CMK (cell line): Measurements from ENCODE around the gene DOCK9.

Source experiments
- DNase-seq: peaks from one replicate; pipeline ENCODE4 v3.0.0-alpha.2; 2010; ENCODE audit warnings: low read depth

Gene DOCK9

GRCh38 chr13:98945863-98946605 lies 31.8 kb downstream of the DOCK9 start:
- DNase-seq, result no peak

DNA sequence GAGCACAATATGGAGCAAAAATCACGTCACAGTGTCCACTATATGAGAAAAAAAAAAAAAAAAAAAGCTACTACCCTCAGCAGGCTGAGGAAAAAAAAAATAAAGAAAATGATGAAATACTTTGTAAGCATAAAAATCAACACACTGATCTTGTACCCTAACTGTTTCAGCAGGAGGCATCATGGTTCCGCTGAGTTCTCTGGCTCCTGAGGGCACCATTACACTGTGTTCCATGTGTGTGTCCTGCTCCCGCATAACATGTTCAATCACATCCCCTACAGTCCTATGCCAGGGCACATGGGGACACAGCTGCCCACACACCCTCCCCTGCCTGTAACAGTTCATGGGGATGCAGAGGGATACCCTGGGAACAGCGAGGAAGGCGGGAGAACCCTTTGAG lies 33.5 kb downstream of the DOCK9 start:
- DNase-seq, result no peak

- no peak for DNase-seq
Observed at GRCh38 chr13:98942997-98943396, 34.9 kb downstream of the DOCK9 start.

DNA sequence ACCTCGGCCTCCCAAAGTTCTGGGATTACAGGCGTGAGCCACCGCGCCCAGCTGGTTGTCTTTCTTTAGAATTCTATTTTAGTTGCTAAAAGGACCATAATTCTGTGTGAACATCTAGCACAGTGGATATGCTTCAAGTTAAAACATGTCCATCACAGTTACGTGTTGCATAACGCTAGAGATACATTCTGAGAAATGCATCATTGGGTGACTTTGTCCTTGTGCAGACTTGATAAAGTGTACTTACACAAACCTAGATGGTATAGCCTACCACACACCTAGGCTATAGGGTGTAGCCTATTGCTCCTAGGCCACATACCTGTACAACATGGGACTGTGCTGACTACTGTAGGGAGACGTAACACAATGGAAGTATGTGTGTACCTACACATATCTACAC lies 35.4 kb downstream of the DOCK9 start:
- DNase-seq, result no peak

GRCh38 chr13:98941536-98941935 lies 36.3 kb downstream of the DOCK9 start:
- no peak for DNase-seq

GRCh38 chr13:98941126-98941525 lies 36.7 kb downstream of the DOCK9 start:
- DNase-seq, result no peak

- no peak for DNase-seq
Observed at GRCh38 chr13:98940325-98941001, 37.4 kb downstream of the DOCK9 start.

- no peak for DNase-seq
Observed at GRCh38 chr13:98939660-98940191, 38.1 kb downstream of the DOCK9 start.

DNA sequence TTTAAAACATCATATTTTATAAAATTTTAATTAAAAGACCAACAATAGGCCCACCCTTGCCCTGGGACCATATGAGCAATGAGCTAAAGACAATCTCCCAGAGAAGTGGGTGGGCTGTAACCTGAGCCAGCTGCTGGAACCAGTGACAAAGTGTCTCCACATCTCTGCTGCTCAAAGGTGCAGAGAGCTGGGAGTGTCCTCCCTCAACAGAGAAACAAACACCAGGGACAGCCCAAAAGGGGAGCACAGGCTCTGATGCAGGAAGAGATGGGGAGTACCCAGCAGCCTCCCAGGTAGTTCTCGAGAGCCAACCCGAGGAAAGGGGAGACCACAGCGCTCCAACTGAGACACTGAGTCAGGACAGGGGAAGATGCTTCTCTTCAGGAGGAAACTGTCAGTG lies 39.1 kb downstream of the DOCK9 start:
- DNase-seq, result no peak

DNA sequence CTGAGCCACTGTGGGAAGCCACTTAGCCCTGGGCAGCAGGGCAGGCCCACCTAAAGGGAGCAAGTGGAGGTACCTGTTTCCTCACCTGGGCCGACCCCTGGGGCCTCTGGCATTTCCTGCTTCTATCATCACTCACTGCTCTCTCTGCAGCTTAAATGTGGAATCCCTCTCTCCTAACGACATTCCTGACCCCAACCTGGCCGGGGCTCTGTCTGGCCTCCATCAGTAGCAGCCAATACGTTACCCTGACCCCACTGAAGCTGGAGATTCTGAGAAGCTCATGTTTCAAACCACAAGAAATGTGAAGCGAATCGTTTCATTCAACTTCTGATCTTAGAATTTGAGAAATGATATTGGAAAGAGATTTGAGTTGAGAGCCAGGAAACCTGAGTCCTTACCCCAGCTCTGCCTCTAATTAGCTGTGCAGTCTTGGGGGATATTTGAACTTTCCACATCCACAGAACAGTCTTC lies 39.9 kb downstream of the DOCK9 start:
- DNase-seq, result no peak

GRCh38 chr13:98934243-98934642 lies 43.6 kb downstream of the DOCK9 start:
- DNase-seq, result no peak

DNA sequence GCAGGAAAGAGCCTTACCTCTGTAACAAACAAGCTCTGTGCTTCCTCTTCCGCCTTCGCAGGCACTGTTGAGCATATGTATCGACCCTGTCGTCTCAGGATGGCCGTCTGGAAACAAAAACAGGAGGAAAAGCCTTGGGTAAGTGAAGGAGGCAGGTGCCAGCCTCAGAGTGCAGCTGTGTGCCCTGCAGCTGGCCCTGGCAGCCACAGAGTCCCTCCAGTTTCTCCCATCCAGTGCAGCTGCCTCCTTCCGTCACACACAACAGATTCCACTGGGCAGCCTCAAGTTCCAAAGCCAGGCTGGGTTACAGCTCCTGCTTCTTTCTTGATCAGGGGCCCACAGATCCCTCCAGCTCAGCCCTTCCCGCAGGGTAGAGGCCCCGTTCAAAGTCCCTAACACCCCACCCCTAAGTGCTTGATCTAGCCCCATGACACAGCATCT lies 47.7 kb downstream of the DOCK9 start:
- no peak for DNase-seq

- DNase-seq, result no peak
Observed at GRCh38 chr13:98927951-98928927, 49.6 kb downstream of the DOCK9 start.

DNA sequence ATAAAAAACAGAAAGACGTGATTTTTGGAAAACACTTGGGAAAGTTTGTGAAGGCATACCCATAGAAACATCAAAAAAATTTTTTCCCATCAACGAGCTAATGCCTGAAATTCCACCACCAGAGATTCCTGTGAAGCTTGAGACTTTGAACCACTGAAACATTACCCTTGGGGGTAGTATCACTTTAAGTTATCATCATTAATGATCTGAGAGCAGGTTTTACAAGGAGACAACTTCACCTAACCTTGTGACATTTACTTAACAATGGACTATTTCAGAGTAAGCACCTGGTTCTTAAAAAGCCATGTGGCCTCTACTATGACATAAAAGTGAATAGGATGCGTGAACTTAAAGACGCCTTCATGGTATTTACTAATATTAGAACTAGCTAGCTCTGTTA lies 51.9 kb downstream of the DOCK9 start:
- no peak for DNase-seq

DNA sequence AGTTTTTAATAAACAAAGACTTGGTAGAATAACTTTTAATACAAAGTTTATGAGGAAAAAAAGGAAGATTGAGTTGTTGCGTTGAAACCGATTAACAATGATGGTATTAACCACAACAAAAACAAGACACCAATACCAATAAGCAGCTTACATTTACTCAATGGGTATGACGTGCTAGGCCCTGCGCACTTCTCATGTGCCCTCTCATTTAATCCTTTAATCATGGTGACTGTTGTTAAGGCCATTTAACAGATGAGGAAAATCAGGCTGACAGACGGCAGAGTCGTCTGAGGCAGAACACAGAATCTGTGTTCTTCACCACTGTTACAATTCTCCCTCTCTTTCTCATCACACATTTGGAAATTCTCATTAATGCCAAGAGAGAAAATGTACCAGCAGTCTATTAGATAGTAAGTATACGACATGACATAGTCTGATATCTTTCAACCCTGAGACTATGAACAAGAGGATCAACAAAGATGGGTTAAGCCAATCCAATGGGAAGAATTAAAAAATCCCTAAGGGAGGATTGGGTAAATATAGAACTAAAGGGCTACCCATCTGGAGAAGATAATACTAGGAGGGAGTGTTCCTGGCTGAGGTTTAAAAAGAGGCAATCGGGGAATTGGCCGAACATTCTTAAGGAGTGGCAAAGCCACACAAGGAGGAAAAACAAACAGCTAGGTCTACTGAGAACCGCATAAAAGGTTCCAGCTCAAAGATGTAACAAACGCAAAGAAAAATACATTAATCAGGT lies 54.0 kb downstream of the DOCK9 start:
- DNase-seq, result no peak

- no peak for DNase-seq
Observed at GRCh38 chr13:98922306-98922705, 55.6 kb downstream of the DOCK9 start.

GRCh38 chr13:98921786-98922185 lies 56.1 kb downstream of the DOCK9 start:
- no peak for DNase-seq

DNA sequence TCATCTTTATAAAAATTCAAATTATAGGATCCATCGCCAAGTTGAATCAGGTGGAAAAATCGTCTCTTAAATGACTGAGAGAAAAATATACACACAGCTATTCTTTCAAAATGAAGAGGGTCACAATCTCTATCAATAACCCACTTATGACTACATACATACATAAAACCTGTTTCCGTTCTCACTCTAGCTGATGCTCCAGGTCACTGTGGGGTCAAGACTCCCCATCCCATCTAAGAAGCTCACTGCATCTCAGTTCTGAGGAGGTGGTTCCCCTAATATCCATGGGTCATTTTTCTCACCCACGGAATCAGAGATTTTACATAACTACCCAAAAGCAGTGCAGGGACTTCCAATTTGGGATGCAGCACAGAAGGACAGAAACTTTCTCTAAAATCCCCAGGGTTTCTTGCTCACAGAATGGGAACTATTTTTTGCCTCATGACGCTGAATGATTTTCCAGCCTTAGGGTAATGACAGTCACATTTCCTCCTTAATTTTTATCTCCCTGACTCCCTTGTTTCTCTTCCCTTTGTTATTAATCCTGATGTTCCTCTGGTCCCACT lies 56.8 kb downstream of the DOCK9 start:
- DNase-seq, result no peak

- DNase-seq, result no peak
Observed at GRCh38 chr13:98919566-98919965, 58.3 kb downstream of the DOCK9 start.

DNA sequence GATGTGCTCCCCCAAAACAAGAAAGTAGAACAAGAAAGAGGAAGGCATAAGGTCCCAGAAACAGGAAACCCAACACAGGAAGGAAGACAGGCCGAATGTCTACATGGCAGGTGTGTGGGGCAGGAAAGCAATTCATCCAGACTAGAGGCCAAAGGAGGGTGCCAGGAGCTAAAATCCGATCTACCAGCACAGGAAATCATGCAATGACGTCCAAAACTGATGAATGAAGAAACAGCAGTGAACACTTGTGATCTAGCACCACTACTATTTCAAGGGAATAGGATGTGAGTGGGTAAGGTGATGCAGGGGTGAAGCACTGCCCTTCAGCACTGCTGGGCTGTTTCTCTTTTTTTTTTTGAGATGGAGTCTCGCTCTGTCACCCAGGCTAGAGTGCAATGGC lies 59.1 kb downstream of the DOCK9 start:
- DNase-seq, result no peak

DNA sequence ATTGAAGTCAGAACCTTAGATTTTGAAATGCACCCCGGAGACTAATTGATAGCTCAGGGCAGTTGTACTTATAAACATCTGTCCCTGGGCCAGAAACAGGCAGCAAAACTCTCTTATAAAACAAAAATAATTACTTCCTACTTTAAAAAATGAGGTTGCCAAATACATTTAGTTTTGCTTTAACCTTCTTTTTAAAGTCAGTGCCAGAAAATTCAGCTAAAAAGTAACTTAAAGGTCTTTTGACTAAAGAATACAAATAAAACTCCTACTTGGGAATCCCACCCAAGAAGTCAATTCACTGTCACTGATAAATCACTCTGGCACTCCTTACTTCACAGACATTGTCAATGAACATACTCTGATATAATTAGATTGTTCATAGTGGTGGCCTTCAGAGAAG lies 60.7 kb downstream of the DOCK9 start:
- no peak for DNase-seq
